COLO829 (cell line): ENCODE data around the gene AP2A1.

ENCODE experiments used
- DNase-seq: peaks from one replicate; pipeline ENCODE4 v3.0.0; 2012; ENCODE audit warnings: low spot score

The AP2A1 gene

GRCh38 chr19:49855676-49856573 lies 89.1 kb downstream of the AP2A1 start:
- no peak for DNase-seq

GRCh38 chr19:49856574-49857021 lies 89.8 kb downstream of the AP2A1 start:
- DNase-seq: no peak
